WTC11 (cell line): ENCODE measurements around the gene FAM13A. TPM values are rescaled to one million over a fixed set of nuclear protein-coding genes. Genes with fewer than 3 reads are reported as not detected.

Experiments
- ATAC-seq: fragments of 200-7000 bp; cut with Tn5 transposase; 2 replicates; pipeline ENCODE4 v1.10.0; 2021; ENCODE audit warnings: mild to moderate bottlenecking, moderate library complexity
- CTCF ChIA-PET: fragments of 300-600 bp; sonication (Branson Sonifier 250); formaldehyde crosslinking; loops from one replicate; lab custom pipeline; 2021; ENCODE audit warnings: antibody characterized with exemption; lab: Charles Lee
- POLR2A ChIA-PET: fragments of 350-600 bp; sonication (Branson Sonifier 250); formaldehyde crosslinking; loops from one replicate; lab custom pipeline; 2021; ENCODE audit warnings: antibody characterized with exemption; lab: Charles Lee
- DNase-seq: peaks from one replicate; pipeline ENCODE4 v3.0.0; 2021; ENCODE audit warnings: low spot score
- H3K27ac Mint-ChIP-seq: 2 replicates; pipeline ENCODE4 v1.8.0; 2021; ENCODE audit warnings: mixed read lengths
- H3K27me3 Mint-ChIP-seq: 2 replicates; pipeline ENCODE4 v1.8.0; 2021; ENCODE audit warnings: low read depth, mild to moderate bottlenecking, moderate library complexity, mixed read lengths
- H3K36me3 Mint-ChIP-seq: 2 replicates; pipeline ENCODE4 v1.8.0; 2021; ENCODE audit warnings: mixed read lengths
- H3K4me1 Mint-ChIP-seq: 2 replicates; pipeline ENCODE4 v1.8.0; 2022; ENCODE audit warnings: mixed read lengths
- H3K4me3 Mint-ChIP-seq: 2 replicates; pipeline ENCODE4 v1.8.0; 2021; ENCODE audit warnings: mild to moderate bottlenecking, moderate library complexity, mixed read lengths
- H3K9me3 Mint-ChIP-seq: 2 replicates; pipeline ENCODE4 v1.8.0; 2021; ENCODE audit warnings: mixed read lengths
- CBFB ChIP-seq: sonication (generic); formaldehyde crosslinking; IDR thresholded peaks from 2 replicates; pipeline ENCODE4 v1.8.1; 2022; ENCODE audit warnings: mild to moderate bottlenecking, low read depth, missing genetic modification reagents
- CREM ChIP-seq: sonication (generic); formaldehyde crosslinking; IDR thresholded peaks from 2 replicates; pipeline ENCODE4 v1.8.1; 2022; ENCODE audit warnings: mild to moderate bottlenecking, missing genetic modification reagents, moderate library complexity
- ELF4 ChIP-seq: sonication (generic); formaldehyde crosslinking; IDR thresholded peaks from 2 replicates; pipeline ENCODE4 v1.8.1; 2022; ENCODE audit warnings: low read depth, mild to moderate bottlenecking, moderate library complexity, missing genetic modification reagents
- ETV6 ChIP-seq: sonication (generic); formaldehyde crosslinking; IDR thresholded peaks from 2 replicates; pipeline ENCODE4 v1.8.1; 2022; ENCODE audit warnings: mild to moderate bottlenecking, missing genetic modification reagents
- FOXP1 ChIP-seq: sonication (generic); formaldehyde crosslinking; IDR thresholded peaks from 2 replicates; pipeline ENCODE4 v1.8.0; 2022; ENCODE audit warnings: missing genetic modification reagents, mild to moderate bottlenecking, moderate library complexity, borderline replicate concordance
- GTF2I ChIP-seq: fragments of 250-450 bp; sonication (Bioruptor Pico); conservative IDR thresholded peaks from 2 replicates; pipeline ENCODE4 v1.4.0; 2021; ENCODE audit warnings: mild to moderate bottlenecking
- IRF2 ChIP-seq: sonication (generic); formaldehyde crosslinking; IDR thresholded peaks from 2 replicates; pipeline ENCODE4 v1.8.0; 2022; ENCODE audit warnings: low read depth, missing genetic modification reagents, borderline replicate concordance
- NR1H2 ChIP-seq: sonication (generic); formaldehyde crosslinking; IDR thresholded peaks from 2 replicates; pipeline ENCODE4 v1.9.0; 2021; ENCODE audit warnings: mild to moderate bottlenecking, moderate library complexity, missing genetic modification reagents
- NR2C2 ChIP-seq: sonication (generic); formaldehyde crosslinking; IDR thresholded peaks from 2 replicates; pipeline ENCODE4 v1.8.0; 2022; ENCODE audit warnings: mild to moderate bottlenecking, missing genetic modification reagents
- NR3C1 ChIP-seq: sonication (generic); formaldehyde crosslinking; conservative IDR thresholded peaks from 2 replicates; pipeline ENCODE4 v1.8.1; 2023; ENCODE audit warnings: low read depth, mild to moderate bottlenecking, missing genetic modification reagents
- SMAD3 ChIP-seq: sonication (generic); formaldehyde crosslinking; IDR thresholded peaks from 2 replicates; pipeline ENCODE4 v1.8.0; 2022; ENCODE audit warnings: missing genetic modification reagents, mild to moderate bottlenecking, borderline replicate concordance
- SOX15 ChIP-seq: fragments of 250-450 bp; sonication (Bioruptor Pico); IDR thresholded peaks from 2 replicates; pipeline ENCODE4 v1.9.0; 2021; ENCODE audit warnings: mild to moderate bottlenecking
- TEAD4 ChIP-seq: sonication (generic); formaldehyde crosslinking; IDR thresholded peaks from 2 replicates; pipeline ENCODE4 v1.8.0; 2022; ENCODE audit warnings: mild to moderate bottlenecking, missing genetic modification reagents
- ZBTB21 ChIP-seq: sonication (generic); formaldehyde crosslinking; IDR thresholded peaks from 2 replicates; pipeline ENCODE4 v1.8.1; 2023; ENCODE audit warnings: mild to moderate bottlenecking, missing genetic modification reagents, borderline replicate concordance
- ZNF232 ChIP-seq: sonication (generic); formaldehyde crosslinking; IDR thresholded peaks from 2 replicates; pipeline ENCODE4 v1.8.0; 2022; ENCODE audit warnings: mild to moderate bottlenecking, missing genetic modification reagents
- ZNF263 ChIP-seq: sonication (generic); formaldehyde crosslinking; IDR thresholded peaks from 2 replicates; pipeline ENCODE4 v1.8.1; 2022; ENCODE audit warnings: low read depth, mild to moderate bottlenecking, moderate library complexity, missing genetic modification reagents
- ZNF317 ChIP-seq: sonication (generic); formaldehyde crosslinking; IDR thresholded peaks from 2 replicates; pipeline ENCODE4 v1.8.1; 2023; ENCODE audit warnings: low read depth, mild to moderate bottlenecking, moderate library complexity, missing genetic modification reagents, borderline replicate concordance
- ZNF396 ChIP-seq: fragments of 250-450 bp; sonication (Bioruptor Pico); IDR thresholded peaks from 2 replicates; pipeline ENCODE4 v1.8.0; 2021; ENCODE audit warnings: mild to moderate bottlenecking, moderate library complexity, borderline replicate concordance
- ZNF416 ChIP-seq: fragments of 250-450 bp; sonication (Bioruptor Pico); IDR thresholded peaks from 2 replicates; pipeline ENCODE4 v1.9.0; 2021; ENCODE audit warnings: mild to moderate bottlenecking, inconsistent platforms
- ZNF423 ChIP-seq: fragments of 250-450 bp; sonication (Bioruptor Pico); IDR thresholded peaks from 2 replicates; pipeline ENCODE4 v2.1.2; 2022; ENCODE audit warnings: mild to moderate bottlenecking, moderate library complexity
- ZNF671 ChIP-seq: fragments of 250-450 bp; sonication (Bioruptor Pico); IDR thresholded peaks from 2 replicates; pipeline ENCODE4 v1.8.0; 2021; ENCODE audit warnings: mild to moderate bottlenecking
- total RNA-seq: library from RNA; stranded (reverse); gene quantifications from 3 replicates; pipeline ENCODE4 v1.2.3, GENCODE V29; 2021
- TF ChIP-seq, protein P1 (sequence below): sonication (generic); formaldehyde crosslinking; IDR thresholded peaks from 2 replicates; pipeline ENCODE4 v1.8.1; 2023; ENCODE audit warnings: mild to moderate bottlenecking, missing genetic modification reagents, moderate library complexity
- TF ChIP-seq, protein P2 (sequence below): sonication (generic); formaldehyde crosslinking; IDR thresholded peaks from 2 replicates; pipeline ENCODE4 v1.8.1; 2023; ENCODE audit warnings: mild to moderate bottlenecking, missing genetic modification reagents, moderate library complexity
- TF ChIP-seq, protein P3 (sequence below): sonication (generic); formaldehyde crosslinking; IDR thresholded peaks from 2 replicates; pipeline ENCODE4 v1.8.0; 2022; ENCODE audit warnings: mild to moderate bottlenecking, missing genetic modification reagents
- TF ChIP-seq, protein P4 (sequence below): sonication (generic); formaldehyde crosslinking; IDR thresholded peaks from 2 replicates; pipeline ENCODE4 v1.8.1; 2023; ENCODE audit warnings: mild to moderate bottlenecking, missing genetic modification reagents, borderline replicate concordance
- TF ChIP-seq, protein P5 (sequence below): sonication (generic); formaldehyde crosslinking; IDR thresholded peaks from 2 replicates; pipeline ENCODE4 v1.8.0; 2022; ENCODE audit warnings: missing genetic modification reagents
- TF ChIP-seq, protein P6 (sequence below): fragments of 250-450 bp; sonication (Bioruptor Pico); IDR thresholded peaks from 2 replicates; pipeline ENCODE4 v2.1.2; 2022; ENCODE audit warnings: mild to moderate bottlenecking, moderate library complexity

Gene FAM13A
- total RNA-seq, 1 experiment from 2014 or later, result 14.6 TPM

DNA sequence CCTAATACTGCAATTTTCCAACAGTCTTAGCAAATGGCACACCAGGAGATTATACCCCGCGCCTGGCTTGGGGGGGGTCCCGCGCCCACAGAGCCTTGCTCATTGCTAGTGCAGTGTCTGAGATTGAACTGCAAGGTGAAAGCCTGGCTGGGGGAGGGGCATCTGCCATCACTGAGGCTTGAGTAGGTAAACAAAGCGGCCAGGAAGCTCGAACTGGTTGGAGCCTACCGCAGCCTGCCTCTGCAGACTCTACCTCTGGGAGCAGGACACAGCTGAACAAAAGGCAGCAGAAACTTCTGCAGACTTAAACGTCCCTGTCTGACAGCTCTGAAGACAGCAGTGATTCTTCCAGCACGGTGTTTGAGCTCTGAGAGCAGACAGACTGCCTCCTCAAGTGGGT is 186.6 kb downstream of the FAM13A start:
- ChIA-PET POLR2A (no interaction called here), CTCF (no interaction called here)
- TF ChIP-seq ZNF416 (CRISPR knock-in tag) (no peak), ZNF671 (CRISPR knock-in tag) (no peak), FOXP1 (CRISPR knock-in tag) (no peak), ZBTB21 (no peak), ZNF423 (CRISPR knock-in tag) (no peak), SMAD3 (no peak), ZNF317 (CRISPR knock-in tag) (no peak), IRF2 (CRISPR knock-in tag) (no peak), GTF2I (no peak), ZNF396 (CRISPR knock-in tag) (no peak), ELF4 (CRISPR knock-in tag) (no peak), SOX15 (CRISPR knock-in tag) (no peak), TEAD4 (CRISPR knock-in tag) (no peak), ZNF232 (CRISPR knock-in tag) (no peak), CBFB (CRISPR knock-in tag) (no peak), ETV6 (CRISPR knock-in tag) (no peak)
- TF ChIP-seq, protein P1, sequence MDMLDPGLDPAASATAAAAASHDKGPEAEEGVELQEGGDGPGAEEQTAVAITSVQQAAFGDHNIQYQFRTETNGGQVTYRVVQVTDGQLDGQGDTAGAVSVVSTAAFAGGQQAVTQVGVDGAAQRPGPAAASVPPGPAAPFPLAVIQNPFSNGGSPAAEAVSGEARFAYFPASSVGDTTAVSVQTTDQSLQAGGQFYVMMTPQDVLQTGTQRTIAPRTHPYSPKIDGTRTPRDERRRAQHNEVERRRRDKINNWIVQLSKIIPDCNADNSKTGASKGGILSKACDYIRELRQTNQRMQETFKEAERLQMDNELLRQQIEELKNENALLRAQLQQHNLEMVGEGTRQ (CRISPR knock-in tag), result no peak
- TF ChIP-seq, protein P2, sequence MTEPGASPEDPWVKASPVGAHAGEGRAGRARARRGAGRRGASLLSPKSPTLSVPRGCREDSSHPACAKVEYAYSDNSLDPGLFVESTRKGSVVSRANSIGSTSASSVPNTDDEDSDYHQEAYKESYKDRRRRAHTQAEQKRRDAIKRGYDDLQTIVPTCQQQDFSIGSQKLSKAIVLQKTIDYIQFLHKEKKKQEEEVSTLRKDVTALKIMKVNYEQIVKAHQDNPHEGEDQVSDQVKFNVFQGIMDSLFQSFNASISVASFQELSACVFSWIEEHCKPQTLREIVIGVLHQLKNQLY (CRISPR knock-in tag), result no peak
- TF ChIP-seq, protein P3, sequence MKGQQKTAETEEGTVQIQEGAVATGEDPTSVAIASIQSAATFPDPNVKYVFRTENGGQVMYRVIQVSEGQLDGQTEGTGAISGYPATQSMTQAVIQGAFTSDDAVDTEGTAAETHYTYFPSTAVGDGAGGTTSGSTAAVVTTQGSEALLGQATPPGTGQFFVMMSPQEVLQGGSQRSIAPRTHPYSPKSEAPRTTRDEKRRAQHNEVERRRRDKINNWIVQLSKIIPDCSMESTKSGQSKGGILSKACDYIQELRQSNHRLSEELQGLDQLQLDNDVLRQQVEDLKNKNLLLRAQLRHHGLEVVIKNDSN (CRISPR knock-in tag), result no peak
- TF ChIP-seq, protein P4, sequence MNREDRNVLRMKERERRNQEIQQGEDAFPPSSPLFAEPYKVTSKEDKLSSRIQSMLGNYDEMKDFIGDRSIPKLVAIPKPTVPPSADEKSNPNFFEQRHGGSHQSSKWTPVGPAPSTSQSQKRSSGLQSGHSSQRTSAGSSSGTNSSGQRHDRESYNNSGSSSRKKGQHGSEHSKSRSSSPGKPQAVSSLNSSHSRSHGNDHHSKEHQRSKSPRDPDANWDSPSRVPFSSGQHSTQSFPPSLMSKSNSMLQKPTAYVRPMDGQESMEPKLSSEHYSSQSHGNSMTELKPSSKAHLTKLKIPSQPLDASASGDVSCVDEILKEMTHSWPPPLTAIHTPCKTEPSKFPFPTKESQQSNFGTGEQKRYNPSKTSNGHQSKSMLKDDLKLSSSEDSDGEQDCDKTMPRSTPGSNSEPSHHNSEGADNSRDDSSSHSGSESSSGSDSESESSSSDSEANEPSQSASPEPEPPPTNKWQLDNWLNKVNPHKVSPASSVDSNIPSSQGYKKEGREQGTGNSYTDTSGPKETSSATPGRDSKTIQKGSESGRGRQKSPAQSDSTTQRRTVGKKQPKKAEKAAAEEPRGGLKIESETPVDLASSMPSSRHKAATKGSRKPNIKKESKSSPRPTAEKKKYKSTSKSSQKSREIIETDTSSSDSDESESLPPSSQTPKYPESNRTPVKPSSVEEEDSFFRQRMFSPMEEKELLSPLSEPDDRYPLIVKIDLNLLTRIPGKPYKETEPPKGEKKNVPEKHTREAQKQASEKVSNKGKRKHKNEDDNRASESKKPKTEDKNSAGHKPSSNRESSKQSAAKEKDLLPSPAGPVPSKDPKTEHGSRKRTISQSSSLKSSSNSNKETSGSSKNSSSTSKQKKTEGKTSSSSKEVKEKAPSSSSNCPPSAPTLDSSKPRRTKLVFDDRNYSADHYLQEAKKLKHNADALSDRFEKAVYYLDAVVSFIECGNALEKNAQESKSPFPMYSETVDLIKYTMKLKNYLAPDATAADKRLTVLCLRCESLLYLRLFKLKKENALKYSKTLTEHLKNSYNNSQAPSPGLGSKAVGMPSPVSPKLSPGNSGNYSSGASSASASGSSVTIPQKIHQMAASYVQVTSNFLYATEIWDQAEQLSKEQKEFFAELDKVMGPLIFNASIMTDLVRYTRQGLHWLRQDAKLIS (CRISPR knock-in tag), result no peak
- DNase-seq, result no peak
- Mint-ChIP-seq H3K27ac (no peak overlapping the region), H3K4me3 (no peak overlapping the region), H3K4me1 (no peaks in the 10 kb centered on the region), H3K36me3 (peaks cover 17% of the 10 kb centered on the region), H3K27me3 (no peaks in the 10 kb centered on the region), H3K9me3 (peaks cover 29% of the 10 kb centered on the region)
- no peak for ATAC-seq

DNA sequence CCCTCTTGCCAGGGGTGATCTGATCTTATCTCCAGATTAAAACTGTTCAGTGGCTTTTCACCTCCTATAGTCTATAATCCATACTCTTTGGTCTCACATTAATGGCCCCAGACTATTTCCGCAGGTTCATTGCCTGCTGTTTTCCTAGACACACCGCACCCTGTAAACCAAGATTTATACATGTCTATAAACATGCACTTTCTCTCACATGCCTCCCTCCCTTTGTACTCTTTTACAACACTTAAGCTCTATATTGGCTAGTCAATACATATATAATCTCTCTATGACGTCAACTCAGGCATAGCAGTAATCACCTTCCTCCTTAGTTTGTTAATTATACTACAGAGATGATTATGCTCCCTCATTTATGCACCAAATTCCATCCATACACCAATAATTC is 188.5 kb downstream of the FAM13A start:
- POLR2A ChIA-PET, result no interaction called here
- peaks cover 1% of the 10 kb centered on the region for H3K4me1 Mint-ChIP-seq
- DNase-seq (no peak), ATAC-seq (no peak)
- CTCF ChIA-PET, result no interaction called here
- peaks cover 20% of the 10 kb centered on the region for H3K9me3 Mint-ChIP-seq
- no peak overlapping the region for H3K4me3 Mint-ChIP-seq
- no peak overlapping the region for H3K27ac Mint-ChIP-seq
- H3K27me3 Mint-ChIP-seq, result no peaks in the 10 kb centered on the region
- peaks cover 15% of the 10 kb centered on the region for H3K36me3 Mint-ChIP-seq
- TF ChIP-seq ZNF263 (CRISPR knock-in tag) (no peak), NR1H2 (CRISPR knock-in tag) (no peak), CREM (CRISPR knock-in tag) (no peak), ZNF317 (CRISPR knock-in tag) (no peak), SOX15 (CRISPR knock-in tag) (no peak), NR2C2 (CRISPR knock-in tag) (no peak), ZNF396 (CRISPR knock-in tag) (no peak), ZNF671 (CRISPR knock-in tag) (no peak), NR3C1 (CRISPR knock-in tag) (no peak)
- TF ChIP-seq, protein P5, sequence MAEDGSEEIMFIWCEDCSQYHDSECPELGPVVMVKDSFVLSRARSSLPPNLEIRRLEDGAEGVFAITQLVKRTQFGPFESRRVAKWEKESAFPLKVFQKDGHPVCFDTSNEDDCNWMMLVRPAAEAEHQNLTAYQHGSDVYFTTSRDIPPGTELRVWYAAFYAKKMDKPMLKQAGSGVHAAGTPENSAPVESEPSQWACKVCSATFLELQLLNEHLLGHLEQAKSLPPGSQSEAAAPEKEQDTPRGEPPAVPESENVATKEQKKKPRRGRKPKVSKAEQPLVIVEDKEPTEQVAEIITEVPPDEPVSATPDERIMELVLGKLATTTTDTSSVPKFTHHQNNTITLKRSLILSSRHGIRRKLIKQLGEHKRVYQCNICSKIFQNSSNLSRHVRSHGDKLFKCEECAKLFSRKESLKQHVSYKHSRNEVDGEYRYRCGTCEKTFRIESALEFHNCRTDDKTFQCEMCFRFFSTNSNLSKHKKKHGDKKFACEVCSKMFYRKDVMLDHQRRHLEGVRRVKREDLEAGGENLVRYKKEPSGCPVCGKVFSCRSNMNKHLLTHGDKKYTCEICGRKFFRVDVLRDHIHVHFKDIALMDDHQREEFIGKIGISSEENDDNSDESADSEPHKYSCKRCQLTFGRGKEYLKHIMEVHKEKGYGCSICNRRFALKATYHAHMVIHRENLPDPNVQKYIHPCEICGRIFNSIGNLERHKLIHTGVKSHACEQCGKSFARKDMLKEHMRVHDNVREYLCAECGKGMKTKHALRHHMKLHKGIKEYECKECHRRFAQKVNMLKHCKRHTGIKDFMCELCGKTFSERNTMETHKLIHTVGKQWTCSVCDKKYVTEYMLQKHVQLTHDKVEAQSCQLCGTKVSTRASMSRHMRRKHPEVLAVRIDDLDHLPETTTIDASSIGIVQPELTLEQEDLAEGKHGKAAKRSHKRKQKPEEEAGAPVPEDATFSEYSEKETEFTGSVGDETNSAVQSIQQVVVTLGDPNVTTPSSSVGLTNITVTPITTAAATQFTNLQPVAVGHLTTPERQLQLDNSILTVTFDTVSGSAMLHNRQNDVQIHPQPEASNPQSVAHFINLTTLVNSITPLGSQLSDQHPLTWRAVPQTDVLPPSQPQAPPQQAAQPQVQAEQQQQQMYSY (CRISPR knock-in tag), result no peak
- TF ChIP-seq, protein P6, sequence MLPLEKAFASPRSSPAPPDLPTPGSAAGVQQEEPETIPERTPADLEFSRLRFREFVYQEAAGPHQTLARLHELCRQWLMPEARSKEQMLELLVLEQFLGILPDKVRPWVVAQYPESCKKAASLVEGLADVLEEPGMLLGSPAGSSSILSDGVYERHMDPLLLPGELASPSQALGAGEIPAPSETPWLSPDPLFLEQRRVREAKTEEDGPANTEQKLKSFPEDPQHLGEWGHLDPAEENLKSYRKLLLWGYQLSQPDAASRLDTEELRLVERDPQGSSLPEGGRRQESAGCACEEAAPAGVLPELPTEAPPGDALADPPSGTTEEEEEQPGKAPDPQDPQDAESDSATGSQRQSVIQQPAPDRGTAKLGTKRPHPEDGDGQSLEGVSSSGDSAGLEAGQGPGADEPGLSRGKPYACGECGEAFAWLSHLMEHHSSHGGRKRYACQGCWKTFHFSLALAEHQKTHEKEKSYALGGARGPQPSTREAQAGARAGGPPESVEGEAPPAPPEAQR, result no peak
